Kidney (tissue), 14 donors: ENCODE results near the gene GPC3. TPM values are rescaled to one million over a fixed set of nuclear protein-coding genes. Genes with fewer than 3 reads are reported as not detected.

Experiments used
- DNase-seq, 5 donors: peaks; one replicate each; pipeline ENCODE4 v3.0.0-alpha.2; 2013 to 2020
- FAIRE-seq: peaks from 2 replicates; lab custom pipeline; 2012; peaks lifted over from hg19 to GRCh38; lab: Jason Lieb, UNC
- H3K27ac ChIP-seq, 2 donors: one replicate each; pipeline ENCODE4 v1.7.0; 2013; ENCODE audit warnings: low read depth in 2 of 2, low read length in 2 of 2, inconsistent platforms in 1 of 2
- H3K27me3 ChIP-seq: one replicate; pipeline ENCODE4 v1.7.1; 2013; ENCODE audit warnings: low read length, inconsistent platforms; ENCODE audit not compliant: control insufficient read depth, insufficient read depth
- H3K36me3 ChIP-seq, 3 donors: one replicate each; pipeline versions ENCODE4 v1.7.0 to v1.7.1; 2013; ENCODE audit warnings: low read length in 3 of 3, control low read depth in 1 of 3, inconsistent platforms in 1 of 3; ENCODE audit not compliant: insufficient read depth in 3 of 3, control insufficient read depth in 2 of 3
- H3K4me1 ChIP-seq, 3 donors: one replicate each; pipeline versions ENCODE4 v1.7.0 to v1.7.1; 2013; ENCODE audit warnings: low read length in 3 of 3, inconsistent platforms in 1 of 3, low read depth in 1 of 3; ENCODE audit not compliant: control insufficient read depth in 2 of 3, insufficient read depth in 2 of 3
- H3K4me3 ChIP-seq, 3 donors: one replicate each; pipeline versions ENCODE4 v1.7.0 to v1.8.1; 2013; ENCODE audit warnings: low read length in 3 of 3, control low read depth in 1 of 3, inconsistent platforms in 1 of 3
- H3K9ac ChIP-seq, 3 donors: one replicate each; pipeline versions ENCODE4 v1.7.0 to v1.7.1; 2013; ENCODE audit warnings: low read length in 3 of 3, control low read depth in 1 of 3, inconsistent platforms in 1 of 3
- H3K9me3 ChIP-seq, 3 donors: one replicate each; pipeline versions ENCODE4 v1.7.0 to v1.7.1; 2013; ENCODE audit warnings: low read length in 3 of 3, control low read depth in 1 of 3, inconsistent platforms in 1 of 3; ENCODE audit not compliant: control insufficient read depth in 2 of 3, insufficient read depth in 1 of 3
- intact Hi-C: fragments of 100-400 bp; cut with DNase I; formaldehyde crosslinking; loops from one replicate; pipeline ENCODE4 v1.11.1; 2022
- polyA plus RNA-seq: library from polyadenylated mRNA; stranded (reverse); fragments of 350-450 nt; fragmentation: Illumina TruSeq; extraction: RNeasy Lipid Tissue Mini Kit (QIAGEN cat#74804); gene quantifications from one replicate; pipeline ENCODE4 v1.2.3, GENCODE V29; 2014; ENCODE audit warnings: low read depth, low replicate concordance; ENCODE audit not compliant: insufficient read depth
- total RNA-seq: library from RNA; stranded (reverse); fragmentation: NEBNext Ultra II Directional; extraction: Animal tissue kit (Norgen Biotek cat#: 25700); gene quantifications from one replicate; pipeline ENCODE4 v1.2.1, GENCODE V29; 2021
- TF ChIP-seq, protein P1 (sequence below): IDR thresholded peaks from 3 replicates; pipeline ENCODE4 v1.5.1; 2012; ENCODE audit warnings: mild to moderate bottlenecking, moderate library complexity, borderline replicate concordance; ENCODE audit not compliant: insufficient read depth; ENCODE audit errors: extremely low read depth
- donor health status: control.
- donor health status: control.
- donor health status: control.
- donor health status: control.
- donor health status: control.
- donor health status: DM: yes; HTN: yes; CAD: no.
- donor health status: Normal renal cell carcinoma (clear cell type).

The GPC3 gene
- total and polyA plus RNA-seq, 2 donors from 2014 or later, result 43.0 to 52.5 TPM

DNA sequence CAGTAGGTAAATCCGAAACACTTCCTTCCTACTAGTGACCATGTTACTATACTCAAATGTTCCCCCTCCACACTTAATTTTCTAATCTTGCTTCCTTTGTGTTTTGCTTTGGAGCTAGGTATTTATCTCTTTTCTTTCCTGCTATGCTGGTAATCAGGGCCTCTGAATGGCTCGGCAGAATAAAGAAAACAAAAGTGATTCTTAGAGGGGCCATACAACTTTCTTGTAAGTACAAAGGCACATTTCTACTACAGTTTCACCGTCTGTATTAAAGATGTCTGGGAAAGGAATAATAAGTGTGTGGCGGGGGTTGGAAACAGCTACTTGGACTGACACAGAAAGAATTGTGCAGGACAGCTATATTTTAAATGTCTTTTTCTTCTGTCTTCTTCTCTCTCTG, 50.3 kb downstream of the GPC3 start:
- Histone ChIP-seq H3K36me3 (no peaks in the 10 kb centered on the region), H3K27ac (no peak overlapping the region), H3K27me3 (peaks cover 5% of the 10 kb centered on the region), H3K4me1 (peaks cover 0 to 3% (median 0%) of the 10 kb centered on the region in 3 donors), H3K9ac (no peak overlapping the region), H3K4me3 (no peak overlapping the region), H3K9me3 (no peaks in the 10 kb centered on the region)
- FAIRE-seq (no peak), DNase-seq (peak in 1 of 5 donors; percentile 54)
- intact Hi-C loops, result no loop called here
- TF ChIP-seq, protein P1, sequence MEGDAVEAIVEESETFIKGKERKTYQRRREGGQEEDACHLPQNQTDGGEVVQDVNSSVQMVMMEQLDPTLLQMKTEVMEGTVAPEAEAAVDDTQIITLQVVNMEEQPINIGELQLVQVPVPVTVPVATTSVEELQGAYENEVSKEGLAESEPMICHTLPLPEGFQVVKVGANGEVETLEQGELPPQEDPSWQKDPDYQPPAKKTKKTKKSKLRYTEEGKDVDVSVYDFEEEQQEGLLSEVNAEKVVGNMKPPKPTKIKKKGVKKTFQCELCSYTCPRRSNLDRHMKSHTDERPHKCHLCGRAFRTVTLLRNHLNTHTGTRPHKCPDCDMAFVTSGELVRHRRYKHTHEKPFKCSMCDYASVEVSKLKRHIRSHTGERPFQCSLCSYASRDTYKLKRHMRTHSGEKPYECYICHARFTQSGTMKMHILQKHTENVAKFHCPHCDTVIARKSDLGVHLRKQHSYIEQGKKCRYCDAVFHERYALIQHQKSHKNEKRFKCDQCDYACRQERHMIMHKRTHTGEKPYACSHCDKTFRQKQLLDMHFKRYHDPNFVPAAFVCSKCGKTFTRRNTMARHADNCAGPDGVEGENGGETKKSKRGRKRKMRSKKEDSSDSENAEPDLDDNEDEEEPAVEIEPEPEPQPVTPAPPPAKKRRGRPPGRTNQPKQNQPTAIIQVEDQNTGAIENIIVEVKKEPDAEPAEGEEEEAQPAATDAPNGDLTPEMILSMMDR, result no peak

DNA sequence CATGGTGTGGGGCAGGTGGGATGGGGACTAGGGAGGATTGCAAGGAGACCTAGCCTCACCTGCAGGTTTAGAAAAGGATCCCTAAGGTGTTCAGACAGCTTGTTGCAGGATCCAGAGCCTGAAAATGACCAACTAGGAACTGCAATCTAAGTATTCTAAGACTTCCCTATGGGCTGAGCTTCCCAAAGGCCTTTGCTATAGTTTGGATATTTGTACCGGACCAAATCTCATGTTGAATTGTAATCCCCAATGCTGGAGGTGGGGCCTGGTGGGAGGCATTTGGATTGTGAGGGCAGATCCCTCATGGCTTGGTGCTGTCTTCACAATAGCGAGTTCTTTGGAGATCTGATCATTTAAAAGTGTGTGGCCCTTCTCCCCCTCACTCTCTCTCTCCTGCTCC, 52.1 kb downstream of the GPC3 start:
- H3K4me3 ChIP-seq, result no peak overlapping the region
- FAIRE-seq (no peak), DNase-seq (no peak)
- H3K9me3 ChIP-seq, result no peaks in the 10 kb centered on the region
- intact Hi-C loops, result no loop called here
- no peak overlapping the region for H3K9ac ChIP-seq
- TF ChIP-seq, protein P1, result no peak
- H3K4me1 ChIP-seq, result no peaks in the 10 kb centered on the region
- H3K36me3 ChIP-seq, result no peaks in the 10 kb centered on the region
- no peak overlapping the region for H3K27ac ChIP-seq
- no peaks in the 10 kb centered on the region for H3K27me3 ChIP-seq

DNA sequence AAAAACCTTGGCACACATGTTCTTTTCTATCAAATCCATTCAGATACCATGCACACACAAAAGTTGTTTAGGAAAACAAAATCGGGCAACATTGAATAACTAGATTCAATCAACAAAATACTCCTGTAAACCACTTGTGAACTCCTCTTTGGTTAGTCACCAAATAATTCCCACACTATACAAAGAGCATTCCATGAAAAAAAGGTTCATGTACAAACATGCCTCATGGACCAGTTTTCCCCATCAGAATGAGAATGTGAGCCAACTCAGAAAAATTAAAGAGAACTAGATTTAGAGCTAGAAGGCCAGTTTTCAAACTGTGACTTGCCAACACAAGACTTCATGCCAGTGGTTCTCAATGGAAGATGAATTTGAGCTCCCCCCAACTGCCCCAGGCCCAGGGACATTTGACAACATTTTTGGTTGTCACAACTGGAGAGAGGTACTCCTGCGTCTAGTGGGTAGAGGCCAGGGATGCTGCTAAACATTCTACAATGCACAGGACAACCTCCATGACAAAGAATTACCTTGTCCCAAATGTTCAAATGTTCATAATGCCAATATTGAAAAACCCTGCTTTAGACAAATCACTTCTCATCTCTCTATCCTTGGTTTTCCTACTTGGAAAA, 55.4 kb downstream of the GPC3 start:
- no peak overlapping the region for H3K9ac ChIP-seq
- no peaks in the 10 kb centered on the region for H3K9me3 ChIP-seq
- H3K36me3 ChIP-seq, result no peaks in the 10 kb centered on the region
- FAIRE-seq (no peak), DNase-seq (no peak)
- H3K27ac ChIP-seq, result no peak overlapping the region
- intact Hi-C loops, result no loop called here
- no peaks in the 10 kb centered on the region for H3K27me3 ChIP-seq
- H3K4me1 ChIP-seq, result no peaks in the 10 kb centered on the region
- no peak overlapping the region for H3K4me3 ChIP-seq
- TF ChIP-seq, protein P1, result no peak

DNA sequence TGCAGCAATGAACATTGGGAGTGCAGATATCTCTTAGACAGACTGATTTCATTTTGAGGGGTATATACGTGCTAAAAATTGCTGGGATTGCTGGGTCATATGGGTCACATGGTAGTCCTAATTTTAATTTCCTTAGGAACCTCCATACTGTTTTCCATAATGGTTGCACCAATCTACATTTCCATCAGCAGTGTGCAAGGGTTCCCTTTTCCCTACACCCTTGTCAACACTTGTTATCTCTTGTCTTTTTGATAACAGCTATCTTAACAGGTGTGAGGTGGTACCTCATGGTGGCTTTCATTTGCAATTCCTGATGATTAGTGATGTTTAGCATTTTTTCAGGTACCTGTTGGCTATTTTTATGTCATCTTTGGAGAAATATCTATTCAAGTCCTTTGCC, 57.0 kb downstream of the GPC3 start:
- no peak for FAIRE-seq

More for the DNA sequence above, 57.0 kb downstream of the GPC3 start:
- Histone ChIP-seq H3K9ac (no peak overlapping the region), H3K27me3 (no peaks in the 10 kb centered on the region), H3K4me3 (no peak overlapping the region), H3K36me3 (no peaks in the 10 kb centered on the region), H3K4me1 (no peaks in the 10 kb centered on the region), H3K9me3 (no peaks in the 10 kb centered on the region), H3K27ac (no peak overlapping the region)
- TF ChIP-seq, protein P1, result no peak
- no peak for DNase-seq
- intact Hi-C loops, result no loop called here
